ENCODE data around the gene IDE. TPM values are rescaled to one million over a fixed set of nuclear protein-coding genes. Genes with fewer than 3 reads are reported as not detected.
"Not testable (repeated sequence)": the region's sequence is repeated elsewhere in the genome, so short reads cannot be mapped to it uniquely, and the experiment has no call there.

Gene IDE
- polyA plus RNA-seq, 3 donors = 10.7 to 21.8 (median 15.6) TPM

DNA sequence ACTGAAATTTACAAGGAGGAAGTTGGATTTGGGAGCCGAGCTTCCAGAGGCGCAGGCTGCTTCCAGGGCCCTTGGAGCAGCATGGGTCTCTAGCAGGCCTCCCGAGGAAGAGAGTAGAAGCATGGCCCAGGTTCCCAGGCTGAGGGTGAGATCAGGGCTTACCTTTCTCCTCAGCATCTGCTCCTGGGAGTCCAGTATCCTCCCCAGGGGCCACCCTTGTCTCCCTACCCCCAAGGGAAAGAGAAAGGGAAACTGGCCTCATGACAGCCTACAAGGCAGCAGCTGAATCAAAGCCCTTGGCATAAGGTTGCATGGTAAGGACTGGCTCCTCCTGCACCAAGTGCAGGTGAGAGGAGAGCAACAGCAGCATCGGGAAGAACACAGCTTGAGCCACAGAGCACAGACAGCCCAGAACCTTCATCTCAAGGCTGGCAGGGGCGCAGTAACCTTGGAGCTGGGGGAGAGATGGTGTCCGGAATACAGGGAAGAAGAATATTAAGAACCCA is 168.4 kb downstream of the IDE start:
- TF ChIP-seq, protein P1, sequence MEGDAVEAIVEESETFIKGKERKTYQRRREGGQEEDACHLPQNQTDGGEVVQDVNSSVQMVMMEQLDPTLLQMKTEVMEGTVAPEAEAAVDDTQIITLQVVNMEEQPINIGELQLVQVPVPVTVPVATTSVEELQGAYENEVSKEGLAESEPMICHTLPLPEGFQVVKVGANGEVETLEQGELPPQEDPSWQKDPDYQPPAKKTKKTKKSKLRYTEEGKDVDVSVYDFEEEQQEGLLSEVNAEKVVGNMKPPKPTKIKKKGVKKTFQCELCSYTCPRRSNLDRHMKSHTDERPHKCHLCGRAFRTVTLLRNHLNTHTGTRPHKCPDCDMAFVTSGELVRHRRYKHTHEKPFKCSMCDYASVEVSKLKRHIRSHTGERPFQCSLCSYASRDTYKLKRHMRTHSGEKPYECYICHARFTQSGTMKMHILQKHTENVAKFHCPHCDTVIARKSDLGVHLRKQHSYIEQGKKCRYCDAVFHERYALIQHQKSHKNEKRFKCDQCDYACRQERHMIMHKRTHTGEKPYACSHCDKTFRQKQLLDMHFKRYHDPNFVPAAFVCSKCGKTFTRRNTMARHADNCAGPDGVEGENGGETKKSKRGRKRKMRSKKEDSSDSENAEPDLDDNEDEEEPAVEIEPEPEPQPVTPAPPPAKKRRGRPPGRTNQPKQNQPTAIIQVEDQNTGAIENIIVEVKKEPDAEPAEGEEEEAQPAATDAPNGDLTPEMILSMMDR (IDR thresholded peaks at IDR 0.05) = no peak
- no peak overlapping the region for H3K4me3 ChIP-seq (replicated peaks in 1 of 3; ENCODE audit: low read depth in 2 of 3, low read length in 3 of 3)
- Mint-ChIP-seq H3K27ac (no peak overlapping the region), H3K9me3 (peaks cover 0 to 2% (median 0%) of the 10 kb centered on the region in 7 donors), H3K36me3 (no peaks in the 10 kb centered on the region), H3K4me3 (no peak overlapping the region), H3K4me1 (peaks cover 10% of the 10 kb centered on the region), H3K27me3 (ENCODE audit: low read depth in 3 of 3) (peaks cover 0 to 5% (median 2%) of the 10 kb centered on the region in 3 donors)
- H3K4me2 ChIP-seq (replicated peaks; ENCODE audit: extremely low read depth, low read length, poor library complexity, severe bottlenecking) = no peak overlapping the region
- H3K79me2 ChIP-seq (ENCODE audit: insufficient read depth, low read length) = no peaks in the 10 kb centered on the region
- intact Hi-C loops (cut with micrococcal nuclease) = no loop called here
- no peak overlapping the region for H2AFZ ChIP-seq (ENCODE audit: insufficient read depth, low read depth, low read length, poor library complexity, severe bottlenecking)
- no peak for DNase-seq
- no peak overlapping the region for H3K27ac ChIP-seq (ENCODE audit: low read depth in 1 of 2, low read length in 2 of 2)
- H3K9ac ChIP-seq (ENCODE audit: insufficient read depth, low read length, poor library complexity, severe bottlenecking) = no peak overlapping the region
- no peaks in the 10 kb centered on the region for H3K36me3 ChIP-seq (replicated peaks in 1 of 2; ENCODE audit: control insufficient read depth in 1 of 2, insufficient read depth in 2 of 2, low read length in 2 of 2)
- 67% methylated on average over 2 of the region's 6 CpGs for WGBS (ENCODE audit: insufficient coverage)
- H3K27me3 ChIP-seq (ENCODE audit: control insufficient read depth in 2 of 2, insufficient read depth in 2 of 2, low read length in 2 of 2) = no peaks in the 10 kb centered on the region
- H3K4me1 ChIP-seq (ENCODE audit: control insufficient read depth in 1 of 2, insufficient read depth in 2 of 2, low read length in 2 of 2) = peaks cover 4 to 8% of the 10 kb centered on the region in 2 donors
- H4K20me1 ChIP-seq (ENCODE audit: insufficient read depth, low read length) = no peaks in the 10 kb centered on the region
- H3K9me3 ChIP-seq (replicated peaks in 1 of 2; ENCODE audit: control insufficient read depth in 1 of 2, insufficient read depth in 1 of 2, low read length in 2 of 2) = no peaks in the 10 kb centered on the region

DNA sequence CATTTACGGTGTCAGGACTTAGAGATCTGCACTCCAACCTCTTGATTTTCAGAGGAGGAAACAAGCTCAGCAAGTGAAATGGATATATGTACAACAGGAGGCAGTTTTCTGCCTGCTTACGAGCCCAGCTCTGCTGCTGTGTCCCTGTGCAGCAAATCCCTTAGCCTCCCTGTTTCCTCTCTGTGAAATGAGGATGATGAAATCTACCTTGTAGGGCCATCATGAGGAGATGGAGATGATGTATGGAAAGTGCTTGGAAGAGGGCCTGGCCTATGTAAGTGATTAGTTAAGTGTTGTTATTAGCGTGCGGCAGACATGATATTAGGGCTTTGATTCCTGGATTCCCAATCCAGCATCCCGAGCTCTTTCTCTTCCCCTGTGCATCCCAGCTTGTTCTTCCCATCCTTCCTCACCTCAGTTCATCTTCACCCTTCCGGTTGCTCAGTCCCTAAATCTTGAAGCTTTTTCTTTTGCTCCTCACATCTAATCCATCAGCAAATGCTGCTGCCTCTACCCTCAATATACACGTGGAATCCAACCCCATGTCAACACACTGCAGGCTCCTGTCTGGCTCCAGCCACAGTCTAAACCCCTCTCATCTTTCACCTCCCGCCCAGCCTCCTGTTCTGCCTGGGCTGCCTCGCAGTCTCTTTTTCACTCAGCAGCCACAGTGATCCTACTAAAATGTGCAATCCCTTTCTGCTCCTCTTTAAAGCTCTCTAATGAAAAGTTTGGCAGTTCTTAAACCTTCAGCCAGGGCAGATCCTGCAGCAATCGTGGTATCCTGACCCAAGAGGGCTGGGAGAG is 169.1 kb downstream of the IDE start:
- H3K4me2 ChIP-seq (replicated peaks; ENCODE audit: extremely low read depth, low read length, poor library complexity, severe bottlenecking) = no peak overlapping the region
- H3K36me3 ChIP-seq (replicated peaks in 1 of 2; ENCODE audit: control insufficient read depth in 1 of 2, insufficient read depth in 2 of 2, low read length in 2 of 2) = no peaks in the 10 kb centered on the region
- H3K4me3 ChIP-seq (replicated peaks in 1 of 3; ENCODE audit: low read depth in 2 of 3, low read length in 3 of 3) = no peak overlapping the region
- H3K79me2 ChIP-seq (ENCODE audit: insufficient read depth, low read length) = no peaks in the 10 kb centered on the region
- Mint-ChIP-seq H3K4me1 (peaks cover 10% of the 10 kb centered on the region), H3K27ac (no peak overlapping the region), H3K9me3 (peaks cover 0 to 4% (median 0%) of the 10 kb centered on the region in 7 donors), H3K4me3 (no peak overlapping the region), H3K27me3 (ENCODE audit: low read depth in 3 of 3) (peaks cover 0 to 5% (median 2%) of the 10 kb centered on the region in 3 donors), H3K36me3 (no peaks in the 10 kb centered on the region)
- no peak overlapping the region for H3K9ac ChIP-seq (ENCODE audit: insufficient read depth, low read length, poor library complexity, severe bottlenecking)
- WGBS (ENCODE audit: insufficient coverage) = 62% methylated on average over 6 of the region's 10 CpGs
- H3K27ac ChIP-seq (ENCODE audit: low read depth in 1 of 2, low read length in 2 of 2) = no peak overlapping the region
- TF ChIP-seq, protein P1 (IDR thresholded peaks at IDR 0.05) = no peak
- DNase-seq = no peak
- H3K4me1 ChIP-seq (ENCODE audit: control insufficient read depth in 1 of 2, insufficient read depth in 2 of 2, low read length in 2 of 2) = peaks cover 4 to 8% of the 10 kb centered on the region in 2 donors
- H2AFZ ChIP-seq (ENCODE audit: insufficient read depth, low read depth, low read length, poor library complexity, severe bottlenecking) = no peak overlapping the region
- no peaks in the 10 kb centered on the region for H4K20me1 ChIP-seq (ENCODE audit: insufficient read depth, low read length)
- intact Hi-C loops (cut with micrococcal nuclease) = no loop called here
- H3K27me3 ChIP-seq (ENCODE audit: control insufficient read depth in 2 of 2, insufficient read depth in 2 of 2, low read length in 2 of 2) = no peaks in the 10 kb centered on the region
- H3K9me3 ChIP-seq (replicated peaks in 1 of 2; ENCODE audit: control insufficient read depth in 1 of 2, insufficient read depth in 1 of 2, low read length in 2 of 2) = no peaks in the 10 kb centered on the region

DNA sequence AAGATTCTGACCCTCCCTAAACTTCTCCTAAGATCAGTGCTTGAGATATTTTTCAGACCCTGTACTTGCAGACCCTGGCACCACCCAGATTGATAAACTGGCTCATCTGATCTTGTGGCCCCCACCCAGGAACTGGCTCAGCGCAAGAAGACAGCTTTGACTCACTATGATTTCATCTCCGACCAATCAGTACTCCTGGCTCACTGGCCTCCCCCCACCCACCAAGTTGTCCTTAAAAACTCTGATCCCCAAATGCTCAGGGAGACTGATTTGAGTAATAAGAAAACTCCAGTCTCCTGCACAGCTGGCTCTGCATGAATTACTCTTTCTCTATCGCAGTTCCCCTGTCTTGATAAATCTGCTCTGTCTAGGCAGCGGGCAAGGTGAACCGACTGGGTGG is 171.7 kb downstream of the IDE start:
- H3K27ac ChIP-seq (ENCODE audit: low read depth in 1 of 2, low read length in 2 of 2); H3K27me3 Mint-ChIP-seq (ENCODE audit: low read depth in 3 of 3); H3K9me3 ChIP-seq (replicated peaks in 1 of 2; ENCODE audit: control insufficient read depth in 1 of 2, insufficient read depth in 1 of 2, low read length in 2 of 2); H4K20me1 ChIP-seq (ENCODE audit: insufficient read depth, low read length); H3K36me3 Mint-ChIP-seq; H3K27ac Mint-ChIP-seq; H3K27me3 ChIP-seq (ENCODE audit: control insufficient read depth in 2 of 2, insufficient read depth in 2 of 2, low read length in 2 of 2); H3K9ac ChIP-seq (ENCODE audit: insufficient read depth, low read length, poor library complexity, severe bottlenecking); H3K4me3 ChIP-seq (replicated peaks in 1 of 3; ENCODE audit: low read depth in 2 of 3, low read length in 3 of 3); H3K4me2 ChIP-seq (replicated peaks; ENCODE audit: extremely low read depth, low read length, poor library complexity, severe bottlenecking); H3K4me1 ChIP-seq (ENCODE audit: control insufficient read depth in 1 of 2, insufficient read depth in 2 of 2, low read length in 2 of 2); DNase-seq; H3K4me1 Mint-ChIP-seq; H3K4me3 Mint-ChIP-seq; H2AFZ ChIP-seq (ENCODE audit: insufficient read depth, low read depth, low read length, poor library complexity, severe bottlenecking); intact Hi-C loops (cut with micrococcal nuclease); H3K79me2 ChIP-seq (ENCODE audit: insufficient read depth, low read length); H3K36me3 ChIP-seq (replicated peaks in 1 of 2; ENCODE audit: control insufficient read depth in 1 of 2, insufficient read depth in 2 of 2, low read length in 2 of 2): not testable (repeated sequence)
- H3K9me3 Mint-ChIP-seq = peaks cover 0 to 11% (median 2%) of the 10 kb centered on the region in 7 donors
- WGBS (ENCODE audit: insufficient coverage) = 100% methylated on average over 1 of the region's 5 CpGs

All from CD14-positive monocyte (primary cell).